HG03139 (cell line): ENCODE results near the gene CNGB1.
"Not testable (repeated sequence)": the region's sequence is repeated elsewhere in the genome, so short reads cannot be mapped to it uniquely, and the experiment has no call there.

Experiments
- ATAC-seq: cut with Tn5 transposase; IDR thresholded peaks from one replicate; pipeline ENCODE4 v1.9.1; 2021; ENCODE audit not compliant: unreplicated experiment

The CNGB1 gene

GRCh38 chr16:57938484-57938883 lies 32.4 kb downstream of the CNGB1 start:
- no peak for ATAC-seq

- no peak for ATAC-seq
Measured at GRCh38 chr16:57937861-57938260, 33.1 kb downstream of the CNGB1 start.

GRCh38 chr16:57935904-57936303 lies 35.0 kb downstream of the CNGB1 start:
- ATAC-seq, result no peak

GRCh38 chr16:57930533-57930932 lies 40.4 kb downstream of the CNGB1 start:
- ATAC-seq, result no peak

GRCh38 chr16:57929250-57929649 lies 41.7 kb downstream of the CNGB1 start:
- no peak for ATAC-seq

GRCh38 chr16:57926041-57926440 lies 44.9 kb downstream of the CNGB1 start:
- no peak for ATAC-seq

GRCh38 chr16:57925310-57925709 lies 45.6 kb downstream of the CNGB1 start:
- ATAC-seq, result no peak

- ATAC-seq, result no peak
Measured at GRCh38 chr16:57924514-57924913, 46.4 kb downstream of the CNGB1 start.

- no peak for ATAC-seq
Measured at GRCh38 chr16:57923841-57924240, 47.1 kb downstream of the CNGB1 start.

GRCh38 chr16:57923418-57923817 lies 47.5 kb downstream of the CNGB1 start:
- no peak for ATAC-seq

- ATAC-seq, result no peak
Measured at GRCh38 chr16:57920880-57921229, 50.1 kb downstream of the CNGB1 start.

- ATAC-seq, result no peak
Measured at GRCh38 chr16:57920215-57920879, 50.6 kb downstream of the CNGB1 start.

- ATAC-seq, result no peak
Measured at GRCh38 chr16:57918994-57919393, 51.9 kb downstream of the CNGB1 start.

- ATAC-seq, result no peak
Measured at GRCh38 chr16:57918444-57918843, 52.5 kb downstream of the CNGB1 start.

- ATAC-seq, result not testable (repeated sequence)
Measured at GRCh38 chr16:57917929-57918328, 53.0 kb downstream of the CNGB1 start.

GRCh38 chr16:57917489-57917888 lies 53.4 kb downstream of the CNGB1 start:
- not testable (repeated sequence) for ATAC-seq

GRCh38 chr16:57916735-57917438 lies 54.0 kb downstream of the CNGB1 start:
- ATAC-seq, result no peak

- no peak for ATAC-seq
Measured at GRCh38 chr16:57915811-57916488, 55.0 kb downstream of the CNGB1 start.

- ATAC-seq, result no peak
Measured at GRCh38 chr16:57915267-57915666, 55.7 kb downstream of the CNGB1 start.

- ATAC-seq, result no peak
Measured at GRCh38 chr16:57914244-57915173, 56.4 kb downstream of the CNGB1 start.
